Measurements from ENCODE around the gene SERP2.

Gene SERP2

GRCh38 chr13:44342741-44343140 is 30.9 kb upstream of the SERP2 start:
- H3K9me3 ChIP-seq (replicated peaks; ENCODE audit: low read length) = no peaks in the 10 kb centered on the region
- H3K4me3 ChIP-seq (ENCODE audit: low read length) = no peak overlapping the region
- H3K9ac ChIP-seq (ENCODE audit: low read depth, low read length) = no peak overlapping the region
- no peaks in the 10 kb centered on the region for H3K27me3 ChIP-seq (ENCODE audit: control insufficient read depth, insufficient read depth, low read length)
- H3K36me3 ChIP-seq (ENCODE audit: insufficient read depth, low read length) = no peaks in the 10 kb centered on the region
- no peaks in the 10 kb centered on the region for H3K4me1 ChIP-seq (ENCODE audit: control insufficient read depth, insufficient read depth, low read length)
- H3K4me2 ChIP-seq (ENCODE audit: low read length) = no peak overlapping the region

GRCh38 chr13:44346534-44346933 is 27.1 kb upstream of the SERP2 start:
- Histone ChIP-seq H3K36me3 (ENCODE audit: insufficient read depth, low read length) (no peaks in the 10 kb centered on the region), H3K4me3 (ENCODE audit: low read length) (no peak overlapping the region), H3K9ac (ENCODE audit: low read depth, low read length) (no peak overlapping the region), H3K4me1 (ENCODE audit: control insufficient read depth, insufficient read depth, low read length) (no peaks in the 10 kb centered on the region), H3K27me3 (ENCODE audit: control insufficient read depth, insufficient read depth, low read length) (no peaks in the 10 kb centered on the region), H3K4me2 (ENCODE audit: low read length) (no peak overlapping the region), H3K9me3 (replicated peaks; ENCODE audit: low read length) (no peaks in the 10 kb centered on the region)

GRCh38 chr13:44347301-44347700 is 26.3 kb upstream of the SERP2 start:
- no peak overlapping the region for H3K4me3 ChIP-seq (ENCODE audit: low read length)
- H3K27me3 ChIP-seq (ENCODE audit: control insufficient read depth, insufficient read depth, low read length) = no peaks in the 10 kb centered on the region

GRCh38 chr13:44347949-44348348 is 25.7 kb upstream of the SERP2 start:
- no peaks in the 10 kb centered on the region for H3K36me3 ChIP-seq (ENCODE audit: insufficient read depth, low read length)
- no peak overlapping the region for H3K9ac ChIP-seq (ENCODE audit: low read depth, low read length)
- no peaks in the 10 kb centered on the region for H3K9me3 ChIP-seq (replicated peaks; ENCODE audit: low read length)
- H3K4me2 ChIP-seq (ENCODE audit: low read length) = no peak overlapping the region
- H3K4me3 ChIP-seq (ENCODE audit: low read length) = no peak overlapping the region
- no peaks in the 10 kb centered on the region for H3K27me3 ChIP-seq (ENCODE audit: control insufficient read depth, insufficient read depth, low read length)
- H3K4me1 ChIP-seq (ENCODE audit: control insufficient read depth, insufficient read depth, low read length) = peaks cover 8% of the 10 kb centered on the region

More at GRCh38 chr13:44347301-44347700, 26.3 kb upstream of the SERP2 start:
- Histone ChIP-seq H3K4me1 (ENCODE audit: control insufficient read depth, insufficient read depth, low read length) (peaks cover 2% of the 10 kb centered on the region), H3K9me3 (replicated peaks; ENCODE audit: low read length) (no peaks in the 10 kb centered on the region), H3K36me3 (ENCODE audit: insufficient read depth, low read length) (no peaks in the 10 kb centered on the region), H3K9ac (ENCODE audit: low read depth, low read length) (no peak overlapping the region), H3K4me2 (ENCODE audit: low read length) (no peak overlapping the region)

GRCh38 chr13:44350775-44351504 is 22.7 kb upstream of the SERP2 start:
- Histone ChIP-seq H3K9ac (ENCODE audit: low read depth, low read length) (no peak overlapping the region), H3K4me1 (ENCODE audit: control insufficient read depth, insufficient read depth, low read length) (peaks cover 8% of the 10 kb centered on the region), H3K9me3 (replicated peaks; ENCODE audit: low read length) (no peaks in the 10 kb centered on the region), H3K36me3 (ENCODE audit: insufficient read depth, low read length) (no peaks in the 10 kb centered on the region), H3K4me3 (ENCODE audit: low read length) (no peak overlapping the region), H3K27me3 (ENCODE audit: control insufficient read depth, insufficient read depth, low read length) (no peaks in the 10 kb centered on the region), H3K4me2 (ENCODE audit: low read length) (no peak overlapping the region)

- H3K4me2 ChIP-seq (ENCODE audit: low read length) = no peak overlapping the region
- no peaks in the 10 kb centered on the region for H3K27me3 ChIP-seq (ENCODE audit: control insufficient read depth, insufficient read depth, low read length)
Observed at GRCh38 chr13:44351505-44351854, 22.1 kb upstream of the SERP2 start.

GRCh38 chr13:44352202-44352601 is 21.4 kb upstream of the SERP2 start:
- Histone ChIP-seq H3K4me1 (ENCODE audit: control insufficient read depth, insufficient read depth, low read length) (peaks cover 8% of the 10 kb centered on the region), H3K9me3 (replicated peaks; ENCODE audit: low read length) (no peaks in the 10 kb centered on the region), H3K4me2 (ENCODE audit: low read length) (no peak overlapping the region), H3K27me3 (ENCODE audit: control insufficient read depth, insufficient read depth, low read length) (no peaks in the 10 kb centered on the region), H3K9ac (ENCODE audit: low read depth, low read length) (no peak overlapping the region), H3K36me3 (ENCODE audit: insufficient read depth, low read length) (no peaks in the 10 kb centered on the region), H3K4me3 (ENCODE audit: low read length) (no peak overlapping the region)

More at GRCh38 chr13:44351505-44351854, 22.1 kb upstream of the SERP2 start:
- Histone ChIP-seq H3K36me3 (ENCODE audit: insufficient read depth, low read length) (no peaks in the 10 kb centered on the region), H3K9me3 (replicated peaks; ENCODE audit: low read length) (no peaks in the 10 kb centered on the region), H3K9ac (ENCODE audit: low read depth, low read length) (no peak overlapping the region), H3K4me3 (ENCODE audit: low read length) (no peak overlapping the region), H3K4me1 (ENCODE audit: control insufficient read depth, insufficient read depth, low read length) (peaks cover 8% of the 10 kb centered on the region)

- no peak overlapping the region for H3K4me3 ChIP-seq (ENCODE audit: low read length)
- H3K9me3 ChIP-seq (replicated peaks; ENCODE audit: low read length) = no peaks in the 10 kb centered on the region
- no peak overlapping the region for H3K9ac ChIP-seq (ENCODE audit: low read depth, low read length)
- H3K27me3 ChIP-seq (ENCODE audit: control insufficient read depth, insufficient read depth, low read length) = no peaks in the 10 kb centered on the region
- H3K36me3 ChIP-seq (ENCODE audit: insufficient read depth, low read length) = no peaks in the 10 kb centered on the region
- H3K4me1 ChIP-seq (ENCODE audit: control insufficient read depth, insufficient read depth, low read length) = peaks cover 8% of the 10 kb centered on the region
- H3K4me2 ChIP-seq (ENCODE audit: low read length) = no peak overlapping the region
Observed at GRCh38 chr13:44352671-44353070, 21.0 kb upstream of the SERP2 start.

- no peak overlapping the region for H3K9ac ChIP-seq (ENCODE audit: low read depth, low read length)
- no peaks in the 10 kb centered on the region for H3K27me3 ChIP-seq (ENCODE audit: control insufficient read depth, insufficient read depth, low read length)
- no peaks in the 10 kb centered on the region for H3K36me3 ChIP-seq (ENCODE audit: insufficient read depth, low read length)
- H3K9me3 ChIP-seq (replicated peaks; ENCODE audit: low read length) = no peaks in the 10 kb centered on the region
- H3K4me2 ChIP-seq (ENCODE audit: low read length) = no peak overlapping the region
- H3K4me1 ChIP-seq (ENCODE audit: control insufficient read depth, insufficient read depth, low read length) = peaks cover 8% of the 10 kb centered on the region
- no peak overlapping the region for H3K4me3 ChIP-seq (ENCODE audit: low read length)
Observed at GRCh38 chr13:44354331-44354730, 19.3 kb upstream of the SERP2 start.

GRCh38 chr13:44354884-44355283 is 18.7 kb upstream of the SERP2 start:
- no peaks in the 10 kb centered on the region for H3K36me3 ChIP-seq (ENCODE audit: insufficient read depth, low read length)
- no peaks in the 10 kb centered on the region for H3K9me3 ChIP-seq (replicated peaks; ENCODE audit: low read length)
- no peak overlapping the region for H3K9ac ChIP-seq (ENCODE audit: low read depth, low read length)
- H3K27me3 ChIP-seq (ENCODE audit: control insufficient read depth, insufficient read depth, low read length) = no peaks in the 10 kb centered on the region
- H3K4me2 ChIP-seq (ENCODE audit: low read length) = no peak overlapping the region
- H3K4me3 ChIP-seq (ENCODE audit: low read length) = no peak overlapping the region
- peaks cover 8% of the 10 kb centered on the region for H3K4me1 ChIP-seq (ENCODE audit: control insufficient read depth, insufficient read depth, low read length)

- no peaks in the 10 kb centered on the region for H3K9me3 ChIP-seq (replicated peaks; ENCODE audit: low read length)
Observed at GRCh38 chr13:44355621-44356020, 18.0 kb upstream of the SERP2 start.

GRCh38 chr13:44359983-44360375 is 13.6 kb upstream of the SERP2 start:
- Histone ChIP-seq H3K4me1 (ENCODE audit: control insufficient read depth, insufficient read depth, low read length) (peaks cover 29% of the 10 kb centered on the region), H3K27me3 (ENCODE audit: control insufficient read depth, insufficient read depth, low read length) (no peaks in the 10 kb centered on the region), H3K9ac (ENCODE audit: low read depth, low read length) (no peak overlapping the region), H3K4me2 (ENCODE audit: low read length) (no peak overlapping the region), H3K36me3 (ENCODE audit: insufficient read depth, low read length) (no peaks in the 10 kb centered on the region), H3K9me3 (replicated peaks; ENCODE audit: low read length) (no peaks in the 10 kb centered on the region), H3K4me3 (ENCODE audit: low read length) (no peak overlapping the region)

More at GRCh38 chr13:44355621-44356020, 18.0 kb upstream of the SERP2 start:
- no peak overlapping the region for H3K4me2 ChIP-seq (ENCODE audit: low read length)
- no peaks in the 10 kb centered on the region for H3K27me3 ChIP-seq (ENCODE audit: control insufficient read depth, insufficient read depth, low read length)
- no peak overlapping the region for H3K9ac ChIP-seq (ENCODE audit: low read depth, low read length)
- no peak overlapping the region for H3K4me3 ChIP-seq (ENCODE audit: low read length)
- H3K4me1 ChIP-seq (ENCODE audit: control insufficient read depth, insufficient read depth, low read length) = peaks cover 11% of the 10 kb centered on the region
- no peaks in the 10 kb centered on the region for H3K36me3 ChIP-seq (ENCODE audit: insufficient read depth, low read length)
